ENCODE data around the gene GDAP1L1.

Gene GDAP1L1

DNA sequence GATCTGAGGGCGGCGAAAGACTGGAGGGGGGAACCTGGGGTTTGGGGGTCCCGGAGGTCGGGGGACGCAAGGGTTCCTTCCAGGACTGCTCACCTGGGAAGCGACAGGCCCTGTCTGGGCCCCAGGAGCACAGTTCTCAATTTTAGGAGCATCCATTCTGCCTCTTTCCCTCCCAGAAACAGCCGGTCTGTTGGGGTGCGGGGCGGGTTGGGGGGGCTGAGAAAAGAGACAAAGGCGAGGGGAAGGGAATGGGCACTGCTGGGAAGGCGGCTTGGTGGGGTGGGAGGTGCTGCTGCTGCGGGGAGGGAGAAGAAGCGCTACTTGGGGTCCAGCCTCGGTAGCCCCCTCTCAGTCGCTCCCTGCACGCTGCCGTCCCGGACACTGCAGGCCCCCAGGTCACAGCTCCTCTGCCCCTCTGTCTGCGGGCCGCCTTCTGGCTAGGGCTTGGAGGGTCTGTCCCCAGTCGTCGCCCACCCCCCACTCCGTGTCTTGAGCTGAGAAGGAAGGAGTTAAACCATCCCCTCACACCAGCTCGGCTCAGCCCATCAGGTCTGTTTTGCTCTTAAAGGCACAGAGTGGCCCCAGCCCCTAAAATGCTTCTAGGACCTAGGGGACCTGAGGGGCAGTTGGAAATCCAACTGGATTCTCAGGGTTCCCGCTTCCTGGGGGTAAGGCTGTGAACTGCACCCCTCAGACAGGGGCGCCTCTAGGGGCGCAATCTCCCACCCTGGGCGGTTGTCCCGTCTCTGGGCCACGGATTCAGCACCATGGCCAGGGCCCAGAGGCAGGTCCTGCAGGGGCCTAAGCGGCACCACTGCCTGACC is 690 bp downstream of the GDAP1L1 start:
- DNase-seq (ENCODE audit: low read depth, low spot score), result peak; percentile 28
- no peak overlapping the region for H3K4me3 ChIP-seq (ENCODE audit: low read length)

- H3K4me3 ChIP-seq (ENCODE audit: low read length), result no peak overlapping the region
- DNase-seq (ENCODE audit: low read depth, low spot score), result no peak
These were observed 1.3 kb downstream of the GDAP1L1 start for GRCh38 chr20:44248410-44248759.

GRCh38 chr20:44251284-44251683 is 4.2 kb downstream of the GDAP1L1 start:
- H3K4me3 ChIP-seq (ENCODE audit: low read length), result no peak overlapping the region

DNA sequence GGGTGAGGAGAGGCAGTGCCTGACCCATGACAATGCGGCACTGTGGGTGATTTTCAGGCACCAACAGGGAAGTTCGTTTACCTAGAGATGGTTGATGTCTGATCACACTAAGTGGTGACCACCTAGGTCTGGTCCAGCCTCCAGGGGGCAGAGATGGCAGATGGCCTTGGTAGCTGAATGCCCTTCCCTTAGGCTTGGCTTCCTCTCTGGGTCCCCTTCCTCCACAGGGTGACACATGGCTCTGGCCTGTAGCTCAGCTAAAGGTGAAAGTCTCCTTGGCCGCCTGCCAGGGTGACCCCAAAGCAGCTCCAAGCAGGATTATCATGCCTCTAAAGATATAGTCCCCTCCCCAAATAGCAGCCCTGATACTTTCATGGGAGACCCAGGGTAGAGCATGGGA is 6.4 kb downstream of the GDAP1L1 start:
- H3K4me3 ChIP-seq (ENCODE audit: low read length), result no peak overlapping the region
- no peak for DNase-seq (ENCODE audit: low read depth, low spot score)

More at GRCh38 chr20:44251284-44251683, 4.2 kb downstream of the GDAP1L1 start:
- DNase-seq (ENCODE audit: low read depth, low spot score), result no peak

- DNase-seq (ENCODE audit: low read depth, low spot score), result no peak
- no peak overlapping the region for H3K4me3 ChIP-seq (ENCODE audit: low read length)
These were observed 7.0 kb downstream of the GDAP1L1 start for GRCh38 chr20:44254073-44254472.

DNA sequence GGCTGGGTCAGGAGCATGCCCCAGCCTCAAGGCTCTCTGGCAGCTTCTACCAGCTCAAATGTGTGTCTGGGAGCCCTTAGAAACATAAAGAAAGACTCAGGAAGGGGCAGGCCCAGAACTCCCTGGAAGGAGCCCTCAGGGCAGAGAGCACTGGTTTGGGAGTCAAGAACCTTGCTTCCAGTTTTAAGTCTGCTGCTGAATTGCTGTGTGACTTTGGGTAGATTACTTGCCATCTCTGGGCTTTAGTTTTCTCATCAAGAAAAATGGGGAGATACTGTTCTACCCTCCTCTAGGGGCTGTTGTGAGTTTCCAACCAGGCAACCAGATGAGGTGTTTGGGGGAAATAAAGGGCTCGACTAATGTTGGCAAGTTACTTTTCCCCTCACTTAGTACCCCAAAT is 8.8 kb downstream of the GDAP1L1 start:
- H3K4me3 ChIP-seq (ENCODE audit: low read length), result no peak overlapping the region
- no peak for DNase-seq (ENCODE audit: low read depth, low spot score)

GRCh38 chr20:44256961-44257360 is 9.9 kb downstream of the GDAP1L1 start:
- H3K4me3 ChIP-seq (ENCODE audit: low read length), result no peak overlapping the region
- no peak for DNase-seq (ENCODE audit: low read depth, low spot score)

DNA sequence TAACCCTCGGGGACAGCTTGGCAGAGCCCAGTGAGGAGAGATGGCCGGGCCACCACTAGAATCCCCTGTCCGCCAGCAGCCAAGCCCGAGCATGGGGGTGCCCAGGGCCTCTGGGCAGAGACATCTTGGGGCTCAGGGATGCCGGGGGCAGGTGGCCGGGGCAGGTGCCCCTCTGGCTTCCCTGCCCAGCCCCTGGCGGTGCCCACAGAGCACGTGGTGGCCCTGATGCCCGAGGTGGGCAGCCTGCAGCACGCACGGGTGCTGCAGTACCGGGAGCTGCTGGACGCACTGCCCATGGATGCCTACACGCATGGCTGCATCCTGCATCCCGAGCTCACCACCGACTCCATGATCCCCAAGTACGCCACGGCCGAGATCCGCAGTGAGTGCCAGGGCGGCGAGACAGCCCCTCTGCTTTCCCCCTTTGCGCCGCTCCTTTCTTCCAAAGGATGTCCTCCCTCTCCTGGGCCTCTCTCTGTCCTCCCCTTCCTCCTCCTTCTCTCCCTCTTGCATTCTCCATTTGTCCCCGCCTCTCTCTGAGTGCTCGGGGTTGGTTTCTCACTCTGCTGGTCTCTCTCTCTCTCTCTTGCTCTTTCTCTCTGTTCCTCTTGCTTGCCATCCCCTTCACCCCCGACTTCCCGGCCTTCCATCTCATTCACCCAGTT is 11.2 kb downstream of the GDAP1L1 start:
- no peak overlapping the region for H3K4me3 ChIP-seq (ENCODE audit: low read length)
- no peak for DNase-seq (ENCODE audit: low read depth, low spot score)

DNA sequence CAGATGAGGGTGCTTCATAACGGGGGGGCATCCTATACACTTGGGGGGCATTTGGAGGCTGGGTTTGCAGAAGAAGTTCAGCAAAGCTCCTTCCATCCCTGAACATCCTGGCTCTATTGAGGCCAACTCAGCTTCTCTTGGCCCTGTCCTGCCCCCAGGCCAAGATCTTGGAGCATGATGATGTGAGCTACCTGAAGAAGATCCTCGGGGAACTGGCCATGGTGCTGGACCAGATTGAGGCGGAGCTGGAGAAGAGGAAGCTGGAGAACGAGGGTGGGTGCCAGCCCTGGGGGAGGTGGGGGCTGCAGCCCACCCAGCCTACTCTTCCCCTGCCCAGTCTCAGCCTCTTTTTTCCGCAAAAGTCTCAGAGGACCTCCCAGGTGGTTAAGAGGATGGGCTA is 17.2 kb downstream of the GDAP1L1 start:
- DNase-seq (ENCODE audit: low read depth, low spot score), result no peak
- H3K4me3 ChIP-seq (ENCODE audit: low read length), result no peak overlapping the region

DNA sequence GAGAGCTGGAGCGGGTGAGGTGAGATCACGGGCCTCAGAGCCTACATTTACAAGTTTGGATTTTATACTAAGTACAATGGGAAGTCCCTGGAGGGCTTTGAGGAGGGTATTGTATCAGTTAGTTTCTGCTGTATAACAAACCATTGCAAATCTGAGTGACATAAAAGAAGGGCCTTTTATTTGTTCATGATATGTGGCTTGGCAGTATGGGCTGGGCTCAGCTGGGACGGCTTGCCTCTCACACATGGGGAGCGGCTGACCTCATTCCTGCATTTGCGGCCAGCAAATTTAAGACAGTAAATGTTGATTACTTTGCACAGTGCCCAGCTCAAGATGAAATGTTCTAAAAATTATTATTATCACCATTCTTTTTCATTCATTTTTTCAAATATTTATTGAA is 21.7 kb downstream of the GDAP1L1 start:
- no peak overlapping the region for H3K4me3 ChIP-seq (ENCODE audit: low read length)
- DNase-seq (ENCODE audit: low read depth, low spot score), result no peak

GRCh38 chr20:44271915-44272663 is 25.0 kb downstream of the GDAP1L1 start:
- no peak for DNase-seq (ENCODE audit: low read depth, low spot score)
- no peak overlapping the region for H3K4me3 ChIP-seq (ENCODE audit: low read length)

- DNase-seq (ENCODE audit: low read depth, low spot score), result no peak
- H3K4me3 ChIP-seq (ENCODE audit: low read length), result no peak overlapping the region
These were observed 26.4 kb downstream of the GDAP1L1 start for GRCh38 chr20:44273231-44274215.

GRCh38 chr20:44274303-44275017 is 27.4 kb downstream of the GDAP1L1 start:
- H3K4me3 ChIP-seq (ENCODE audit: low read length), result no peak overlapping the region
- DNase-seq (ENCODE audit: low read depth, low spot score), result no peak

GRCh38 chr20:44279228-44279627 is 32.1 kb downstream of the GDAP1L1 start:
- no peak overlapping the region for H3K4me3 ChIP-seq (ENCODE audit: low read length)

GRCh38 chr20:44280387-44280786 is 33.3 kb downstream of the GDAP1L1 start:
- no peak for DNase-seq (ENCODE audit: low read depth, low spot score)
- H3K4me3 ChIP-seq (ENCODE audit: low read length), result no peak overlapping the region

More at GRCh38 chr20:44279228-44279627, 32.1 kb downstream of the GDAP1L1 start:
- no peak for DNase-seq (ENCODE audit: low read depth, low spot score)

- DNase-seq (ENCODE audit: low read depth, low spot score), result no peak
- no peak overlapping the region for H3K4me3 ChIP-seq (ENCODE audit: low read length)
These were observed 35.1 kb downstream of the GDAP1L1 start for GRCh38 chr20:44282192-44282591.

- no peak overlapping the region for H3K4me3 ChIP-seq (ENCODE audit: low read length)
- DNase-seq (ENCODE audit: low read depth, low spot score), result no peak
These were observed 36.9 kb downstream of the GDAP1L1 start for GRCh38 chr20:44284032-44284431.
